Right ventricle myocardium superior (tissue), 1 donor: ENCODE results near the gene CEP295NL. TPM values are rescaled to one million over a fixed set of nuclear protein-coding genes. Genes with fewer than 3 reads are reported as not detected.

ENCODE experiments used
- ATAC-seq: fragments of 200-7000 bp; cut with Tn5 transposase; one replicate; pipeline ENCODE4 v1.9.1; 2020; ENCODE audit warnings: mild to moderate bottlenecking; ENCODE audit not compliant: poor library complexity
- DNase-seq: peaks from one replicate; pipeline ENCODE4 v3.0.0-alpha.2; 2020
- intact Hi-C: fragments of 100-400 bp; cut with DNase I; formaldehyde crosslinking; loops from one replicate; pipeline ENCODE4 v1.11.2; 2022
- total RNA-seq: library from RNA; stranded (reverse); fragmentation: NEBNext Ultra II Directional; extraction: Animal tissue kit (Norgen Biotek cat#: 25700); gene quantifications from one replicate; pipeline ENCODE4 v1.2.1, GENCODE V29; 2021
- donor health status: DM: no; HTN: yes; CAD: no; lungs with severe emphysema.

The CEP295NL gene
- total RNA-seq, 1 donor from 2014 or later = 0.70 TPM

GRCh38 chr17:78933025-78933958 lies 30.3 kb upstream of the CEP295NL start:
- ATAC-seq = peak; percentile 24
- intact Hi-C loops = no loop called here
- peak; percentile 72 for DNase-seq

DNA sequence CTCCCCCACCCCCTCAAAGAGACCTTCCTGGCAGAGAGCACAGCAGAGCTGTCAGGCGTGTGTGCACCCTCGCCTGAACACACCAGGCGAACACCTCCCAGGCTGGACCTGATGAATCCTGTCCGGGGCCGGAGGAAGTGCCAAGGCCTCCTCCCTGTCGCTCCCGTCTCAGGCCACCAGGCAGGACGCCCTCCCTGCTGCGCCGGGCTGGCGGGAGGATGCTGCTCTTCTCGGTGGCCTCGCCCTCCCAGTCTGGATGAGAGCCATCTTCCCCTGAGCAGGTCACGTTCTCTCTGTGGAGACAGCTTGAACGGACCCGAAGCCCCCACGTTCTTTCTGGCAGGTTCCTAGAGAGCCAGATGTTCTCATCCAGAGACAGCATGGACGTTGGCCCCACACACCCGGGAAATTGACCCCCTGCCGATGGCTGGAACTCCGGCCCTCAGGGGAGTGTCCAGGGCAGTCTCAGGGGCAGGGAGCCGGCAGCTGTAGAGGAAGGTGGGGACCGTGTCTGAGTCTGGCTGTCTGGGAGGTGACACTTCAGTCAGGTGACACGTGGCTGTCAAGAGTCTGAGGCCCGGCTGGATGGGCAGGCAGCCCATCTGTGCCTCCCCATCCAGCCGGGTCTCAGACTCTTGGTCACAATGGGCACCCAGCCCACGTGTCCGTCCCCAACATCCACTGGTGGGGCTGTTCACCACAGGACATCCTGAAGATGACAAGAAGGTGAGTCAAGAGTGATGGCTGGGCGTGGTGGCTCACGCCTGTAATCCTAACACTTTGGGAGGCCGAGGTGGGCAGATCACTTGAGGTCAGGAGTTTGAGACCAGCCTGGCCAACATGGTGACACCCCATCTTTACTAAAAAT lies 27.1 kb upstream of the CEP295NL start:
- ATAC-seq (no peak), DNase-seq (peak; percentile 55)
- intact Hi-C loops = no loop called here

DNA sequence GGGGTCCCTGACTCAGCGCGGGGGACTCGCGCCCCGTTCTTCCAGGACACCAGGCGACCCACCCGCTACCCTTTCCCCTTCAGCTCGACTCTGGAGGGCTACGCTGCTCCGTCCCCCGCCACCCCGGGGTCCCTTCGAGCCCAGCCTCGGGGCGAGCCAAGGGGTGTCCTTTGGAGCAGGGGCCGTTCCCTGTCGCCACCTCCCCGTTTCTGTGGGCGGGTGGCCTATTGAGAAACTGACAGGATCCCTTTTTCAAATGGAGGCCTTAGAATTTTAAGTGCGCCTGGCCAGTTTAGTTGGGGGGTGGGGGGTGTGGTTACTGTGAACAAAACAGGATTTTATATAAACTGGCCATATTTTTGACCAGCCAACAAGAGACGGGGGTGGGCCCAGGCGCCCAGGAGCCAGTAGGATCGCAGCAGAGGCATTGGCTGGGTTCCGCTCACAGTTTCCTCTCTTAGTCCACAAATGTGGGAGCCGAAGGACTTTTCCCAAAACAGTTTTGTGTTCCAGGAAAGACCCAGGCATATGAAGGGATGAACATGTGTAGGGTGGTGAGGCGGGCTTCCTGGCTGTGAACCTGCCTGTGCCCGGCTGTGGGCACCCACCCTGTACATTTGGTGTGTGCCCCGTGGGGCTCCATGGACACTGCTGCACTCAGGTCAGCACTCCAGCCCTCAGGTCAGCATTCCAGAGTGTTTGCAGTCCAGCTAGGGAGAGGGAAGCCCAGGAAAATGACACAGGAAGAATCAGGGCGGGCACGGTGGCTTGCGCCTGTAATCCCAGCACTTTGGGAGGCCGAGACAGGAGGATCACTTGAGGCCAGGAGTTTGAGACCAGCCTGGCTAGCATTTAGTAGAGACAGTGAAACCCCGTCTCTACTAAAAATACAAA lies 22.9 kb upstream of the CEP295NL start:
- peak; percentile 69 for ATAC-seq
- intact Hi-C loops = no loop called here
- DNase-seq = peak; percentile 91

DNA sequence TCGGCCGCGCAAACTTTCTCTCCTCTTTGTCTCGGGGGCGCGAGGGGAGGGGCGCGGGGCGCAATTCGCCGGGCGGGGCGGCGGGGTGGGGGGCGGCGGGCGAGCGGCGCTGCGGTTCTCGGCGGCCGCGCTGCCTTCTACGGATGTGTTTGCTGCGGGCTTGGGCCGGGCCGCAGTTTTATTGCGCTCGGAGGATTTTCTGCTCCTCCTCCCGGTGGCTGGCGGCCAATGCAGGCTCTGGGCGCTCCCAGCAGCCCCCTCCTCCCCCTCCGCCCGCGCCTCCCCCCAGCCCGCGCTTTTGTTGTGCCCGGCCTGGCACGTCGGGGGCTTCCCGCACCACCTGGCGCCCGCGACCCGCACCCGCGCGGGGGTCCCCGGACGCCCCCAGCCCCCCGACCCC lies 22.2 kb upstream of the CEP295NL start, which contains the start of gene TIMP2:
TIMP2 (minus strand) TSS at position 154 of the 400 bp plus-strand sequence. CDS start 299 bp downstream, outside the sequence.
- DNase-seq (peak; percentile 94), ATAC-seq (peak; percentile 79)
- intact Hi-C loops = no loop called here

DNA sequence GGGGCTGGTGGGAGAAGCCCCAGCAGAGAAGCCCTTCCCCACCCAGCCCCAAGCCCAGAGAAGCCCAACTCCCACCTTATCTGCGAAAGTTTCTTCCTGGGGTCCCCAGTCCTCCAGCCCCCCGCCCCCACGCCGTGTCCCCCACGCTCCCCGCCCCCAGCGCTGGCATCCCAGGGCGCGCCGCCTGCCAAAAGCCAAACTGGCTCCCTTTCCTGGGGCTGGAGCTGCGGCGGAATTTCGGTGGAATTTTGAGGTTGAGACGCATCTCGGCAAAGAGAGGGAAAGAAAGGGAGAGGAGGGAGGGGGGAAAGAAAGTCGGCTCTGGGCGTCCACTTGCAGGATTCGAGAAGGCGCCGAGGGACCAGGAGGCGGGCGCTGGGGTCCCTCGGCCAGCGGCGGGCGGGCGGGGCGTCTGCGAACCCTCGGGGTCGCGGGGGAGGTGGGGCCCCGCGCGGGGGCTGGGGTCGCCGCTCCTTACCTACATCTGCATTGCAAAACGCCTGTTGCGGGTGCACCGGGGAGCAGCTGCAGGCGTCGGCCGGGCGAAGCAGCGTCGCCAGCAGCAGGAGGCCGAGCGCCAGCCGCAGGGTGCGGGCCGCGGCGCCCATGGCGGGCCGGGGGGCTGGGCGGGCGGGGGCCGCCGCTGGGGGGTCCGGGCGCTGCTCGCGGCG lies 21.6 kb upstream of the CEP295NL start:
- DNase-seq = peak; percentile 57
- ATAC-seq = no peak
- intact Hi-C loops = loop anchor here (5.0 kb wide), 1 partner anchor 37 kb away; no protein-coding TSS in a partner anchor

GRCh38 chr17:78923660-78924453 lies 20.9 kb upstream of the CEP295NL start:
- intact Hi-C loops = loop anchor here (5.0 kb wide), 1 partner anchor 37 kb away; no protein-coding TSS in a partner anchor
- DNase-seq = peak; percentile 82
- ATAC-seq = peak; percentile 19

- ATAC-seq = no peak
- intact Hi-C loops = loop anchor here (5.0 kb wide), 1 partner anchor 36 kb away; no protein-coding TSS in a partner anchor
- no peak for DNase-seq
Observed at GRCh38 chr17:78922816-78923498, 20.0 kb upstream of the CEP295NL start.

DNA sequence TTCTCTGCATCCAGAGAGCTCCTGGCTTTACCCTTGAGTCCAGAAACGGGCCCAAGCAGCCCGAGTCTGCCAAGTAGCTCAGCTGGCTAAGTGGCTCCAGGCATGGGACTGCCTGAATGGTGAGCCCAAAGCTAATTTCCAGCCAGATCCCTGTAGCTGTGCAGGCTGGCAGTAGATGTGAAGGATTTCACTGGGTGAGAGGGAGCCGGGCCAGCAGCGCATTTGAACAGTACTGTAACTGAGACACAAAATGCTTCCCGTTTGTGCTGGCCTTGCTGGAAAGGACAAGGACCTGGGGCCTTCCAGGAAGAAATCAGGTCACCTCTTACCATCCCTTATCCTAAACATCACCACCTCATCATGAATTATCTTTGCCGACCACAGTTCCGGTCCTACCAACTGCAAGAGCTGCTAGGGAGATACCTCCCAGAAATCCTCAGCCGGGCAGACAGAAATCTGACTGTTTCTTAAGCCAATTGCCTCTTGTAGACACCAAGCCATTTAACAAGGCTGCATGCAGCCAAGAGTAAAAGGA lies 18.5 kb upstream of the CEP295NL start:
- DNase-seq (peak; percentile 81), ATAC-seq (peak; percentile 50)
- intact Hi-C loops = loop anchor here (5.0 kb wide), 1 partner anchor 34 kb away; no protein-coding TSS in a partner anchor

DNA sequence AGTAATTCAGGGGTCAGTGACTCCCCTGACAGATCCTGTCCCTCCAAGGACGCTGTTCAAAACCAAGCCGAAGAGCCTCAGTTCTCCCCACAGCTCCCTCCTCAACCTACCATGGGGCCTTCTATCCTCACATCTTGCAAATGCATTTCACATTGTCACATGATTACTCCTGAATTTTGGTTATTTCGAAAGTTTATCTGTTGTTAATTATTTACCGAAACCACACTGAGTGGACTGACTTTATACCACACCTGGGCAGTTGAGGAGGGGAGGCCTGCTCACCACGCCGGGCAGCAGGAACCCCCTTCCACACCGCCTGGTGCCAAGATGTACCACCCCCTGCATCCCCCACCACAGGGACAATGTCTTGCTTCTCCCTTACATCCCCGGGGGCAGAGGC lies 17.5 kb upstream of the CEP295NL start:
- ATAC-seq = no peak
- DNase-seq = no peak
- intact Hi-C loops = loop anchor here (5.0 kb wide), 1 partner anchor 33 kb away; no protein-coding TSS in a partner anchor

- ATAC-seq (no peak), DNase-seq (no peak)
- intact Hi-C loops = loop anchor here (5.0 kb wide), 1 partner anchor 33 kb away; no protein-coding TSS in a partner anchor
Observed at GRCh38 chr17:78919861-78920450, 17.0 kb upstream of the CEP295NL start.

DNA sequence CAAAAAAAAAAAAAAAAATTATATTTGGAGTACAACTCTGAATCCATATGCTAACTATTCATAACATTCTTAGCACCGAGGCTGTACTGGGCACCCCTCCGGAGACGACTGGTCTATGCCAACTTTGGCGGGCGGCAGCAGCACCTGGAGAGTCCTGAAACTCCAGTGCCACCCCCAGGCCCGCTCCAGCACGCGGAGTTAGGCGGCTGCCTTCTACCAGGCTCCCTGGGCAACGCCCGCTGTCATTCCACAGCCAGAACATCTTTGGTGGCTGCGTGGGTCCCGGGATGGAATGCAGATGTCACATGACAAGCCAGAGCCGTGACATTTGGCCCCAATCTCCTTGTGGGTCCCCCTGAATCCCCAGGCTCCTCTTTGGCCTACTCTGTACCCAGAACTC lies 16.0 kb upstream of the CEP295NL start:
- DNase-seq (peak; percentile 53), ATAC-seq (no peak)
- intact Hi-C loops = no loop called here

DNA sequence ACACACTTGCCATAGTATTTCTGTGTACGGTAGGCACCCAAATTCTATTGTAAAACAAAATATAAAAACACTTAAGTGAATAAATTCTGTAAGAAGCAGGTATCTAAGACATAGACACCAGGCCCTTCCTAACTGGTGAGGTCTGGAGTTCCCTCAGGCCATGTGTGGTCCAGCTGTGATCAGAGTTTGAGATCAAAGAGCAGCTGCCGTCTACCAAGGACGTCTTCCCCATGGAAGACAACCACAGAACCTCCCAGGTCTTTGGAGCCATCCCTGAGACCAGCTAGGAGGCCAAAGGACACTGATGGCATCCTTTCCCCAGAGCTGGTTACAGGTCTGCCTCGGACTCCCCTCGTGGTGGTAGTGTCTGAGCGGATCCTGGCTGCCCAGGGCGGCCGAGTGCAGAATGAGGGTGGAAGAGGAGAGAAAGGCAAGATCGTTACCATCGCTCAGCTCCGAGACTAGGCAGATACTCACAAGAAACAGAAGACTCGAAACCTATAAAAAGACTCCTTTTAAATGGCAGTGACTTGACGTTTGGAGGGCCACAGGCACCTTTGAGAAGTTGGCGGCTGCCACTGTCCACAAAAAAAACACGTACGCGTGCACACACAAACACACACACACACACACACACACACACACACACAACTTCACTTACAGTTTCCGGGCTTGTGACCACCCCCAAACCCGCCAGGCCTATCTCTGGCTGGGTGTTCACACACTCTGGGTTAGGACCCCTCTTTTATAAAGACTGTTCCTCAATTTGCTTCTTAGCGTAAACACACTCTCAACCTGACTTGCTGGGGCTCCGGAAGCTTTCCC lies 14.7 kb upstream of the CEP295NL start:
- ATAC-seq (no peak), DNase-seq (no peak)
- intact Hi-C loops = no loop called here

- intact Hi-C loops = no loop called here
- ATAC-seq (peak; percentile 67), DNase-seq (peak; percentile 67)
Observed at GRCh38 chr17:78915872-78916632, 13.1 kb upstream of the CEP295NL start.

DNA sequence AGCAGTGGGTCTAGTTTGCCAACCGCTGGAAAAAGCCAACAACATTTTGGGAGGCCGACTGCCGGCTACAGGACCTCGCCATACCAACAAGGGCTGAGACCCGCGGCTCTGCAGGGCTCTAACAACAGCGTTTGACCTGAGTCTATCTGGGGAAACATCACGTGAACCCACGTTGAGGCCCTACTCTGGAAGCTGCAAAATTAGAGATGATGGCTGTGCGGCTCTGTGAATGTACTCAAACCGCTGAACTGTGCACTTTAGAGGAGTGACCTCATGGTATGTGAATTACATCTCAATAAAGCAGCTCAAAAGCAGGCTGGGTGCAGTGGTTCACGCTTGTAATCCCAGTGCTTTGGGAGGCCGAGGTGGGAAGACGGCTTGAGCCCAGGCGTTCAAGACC lies 10.1 kb upstream of the CEP295NL start:
- ATAC-seq = no peak
- intact Hi-C loops = no loop called here
- no peak for DNase-seq
